Left ventricle myocardium inferior (tissue), 1 donor: Measurements from ENCODE around the gene CCDC86. TPM values are rescaled to one million over a fixed set of nuclear protein-coding genes. Genes with fewer than 3 reads are reported as not detected.

Source experiments
- DNase-seq: peaks from one replicate; pipeline ENCODE4 v3.0.0-alpha.2; 2020
- H3K27ac ChIP-seq: fragments of 200-600 bp; replicated peaks from 2 replicates; pipeline ENCODE4 v1.8.0; 2021
- H3K27me3 ChIP-seq: fragments of 200-600 bp; 2 replicates; pipeline ENCODE4 v1.8.0; 2021; ENCODE audit warnings: low read depth
- H3K36me3 ChIP-seq: fragments of 200-600 bp; 2 replicates; pipeline ENCODE4 v1.8.0; 2021
- H3K4me1 ChIP-seq: fragments of 200-600 bp; 2 replicates; pipeline ENCODE4 v1.8.0; 2021
- H3K4me3 ChIP-seq: fragments of 200-600 bp; 2 replicates; pipeline ENCODE4 v1.8.0; 2021; ENCODE audit warnings: mild to moderate bottlenecking, moderate library complexity
- H3K9me3 ChIP-seq: fragments of 200-600 bp; replicated peaks from 2 replicates; pipeline ENCODE4 v1.8.0; 2021
- CTCF ChIP-seq: fragments of 200-600 bp; IDR thresholded peaks from 2 replicates; pipeline ENCODE4 v1.8.0; 2021; ENCODE audit warnings: antibody characterized with exemption, mild to moderate bottlenecking, borderline replicate concordance
- intact Hi-C: fragments of 100-400 bp; cut with micrococcal nuclease; formaldehyde crosslinking; loops from one replicate; pipeline ENCODE4 v1.11.0; 2022
- total RNA-seq: library from RNA; stranded (reverse); fragmentation: NEBNext Ultra II Directional; extraction: Animal tissue kit (Norgen Biotek cat#: 25700); gene quantifications from one replicate; pipeline ENCODE4 v1.2.1, GENCODE V29; 2021
- donor health status: DM: no; HTN: yes; CAD: no; lungs with severe emphysema.

CCDC86 gene
- total RNA-seq, 1 donor from 2014 or later, result 9.3 TPM

DNA sequence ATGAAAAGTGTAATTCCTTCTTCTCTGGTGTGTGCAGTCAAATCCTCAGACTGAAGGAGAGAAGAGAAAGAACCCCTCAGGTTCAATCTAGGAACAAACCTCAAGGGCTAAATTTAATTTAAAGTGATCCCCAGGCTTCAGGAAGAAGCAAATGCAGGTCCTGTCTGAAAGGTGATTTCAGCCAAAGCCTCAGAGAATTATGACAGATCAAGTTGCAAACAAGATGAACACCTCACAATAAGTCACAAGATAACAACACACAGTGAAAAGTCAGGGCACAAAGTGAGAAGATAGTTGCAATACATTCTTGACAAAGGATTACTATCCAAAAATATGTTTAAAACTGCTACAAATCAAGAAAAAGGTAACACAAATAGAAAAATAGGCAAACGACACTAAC is 37.2 kb downstream of the CCDC86 start:
- Histone ChIP-seq H3K4me1 (peaks cover 35% of the 10 kb centered on the region), H3K27ac (peak overlapping the region; percentile 84)
- intact Hi-C loops, result no loop called here

GRCh38 chr11:60879971-60880588 is 38.2 kb downstream of the CCDC86 start:
- intact Hi-C loops, result no loop called here
- Histone ChIP-seq H3K27me3 (no peaks in the 10 kb centered on the region), H3K9me3 (no peaks in the 10 kb centered on the region), H3K4me3 (no peak overlapping the region), H3K4me1 (peaks cover 27% of the 10 kb centered on the region), H3K27ac (peak overlapping the region; percentile 84), H3K36me3 (peaks cover 20% of the 10 kb centered on the region)
- no peak for TF ChIP-seq CTCF
- no peak for DNase-seq

More for the DNA sequence above, 37.2 kb downstream of the CCDC86 start:
- Histone ChIP-seq H3K36me3 (peaks cover 20% of the 10 kb centered on the region), H3K4me3 (no peak overlapping the region), H3K9me3 (no peaks in the 10 kb centered on the region), H3K27me3 (no peaks in the 10 kb centered on the region)
- no peak for DNase-seq
- no peak for TF ChIP-seq CTCF

- intact Hi-C loops, result no loop called here
- DNase-seq, result no peak
- H3K9me3 ChIP-seq, result no peaks in the 10 kb centered on the region
- TF ChIP-seq CTCF, result no peak
- peaks cover 27% of the 10 kb centered on the region for H3K4me1 ChIP-seq
- no peak overlapping the region for H3K27ac ChIP-seq
- H3K27me3 ChIP-seq, result no peaks in the 10 kb centered on the region
- no peak overlapping the region for H3K4me3 ChIP-seq
- peaks cover 20% of the 10 kb centered on the region for H3K36me3 ChIP-seq
Observed at GRCh38 chr11:60880643-60881282, 38.9 kb downstream of the CCDC86 start.

DNA sequence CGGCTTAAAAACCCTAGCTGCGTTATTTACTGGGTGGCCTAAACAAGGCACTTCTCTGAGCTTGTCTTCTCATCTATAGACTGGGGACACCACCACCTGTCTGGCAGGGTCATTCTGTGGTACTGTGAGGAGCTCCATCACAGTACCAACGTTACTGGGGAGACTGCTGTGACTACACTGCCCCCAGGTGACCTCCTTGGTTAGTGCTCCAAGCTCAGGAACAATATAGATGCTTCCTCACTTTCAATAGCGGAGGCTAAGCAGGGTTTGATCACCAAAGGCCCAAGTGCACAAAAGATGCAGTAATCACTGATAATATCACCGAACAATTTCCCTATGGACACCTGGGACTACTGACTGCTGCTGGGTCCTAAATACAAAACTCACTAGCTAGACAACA is 45.6 kb downstream of the CCDC86 start:
- no peak for DNase-seq

GRCh38 chr11:60889869-60890311 is 48.0 kb downstream of the CCDC86 start:
- peaks cover 22% of the 10 kb centered on the region for H3K4me1 ChIP-seq
- no peak for TF ChIP-seq CTCF
- H3K36me3 ChIP-seq, result peaks cover 25% of the 10 kb centered on the region
- no peak overlapping the region for H3K4me3 ChIP-seq
- intact Hi-C loops, result no loop called here
- H3K27ac ChIP-seq, result peak overlapping the region; percentile 72
- DNase-seq, result no peak
- H3K9me3 ChIP-seq, result no peaks in the 10 kb centered on the region
- no peaks in the 10 kb centered on the region for H3K27me3 ChIP-seq

More for the DNA sequence above, 45.6 kb downstream of the CCDC86 start:
- Histone ChIP-seq H3K9me3 (no peaks in the 10 kb centered on the region), H3K27me3 (no peaks in the 10 kb centered on the region), H3K36me3 (peaks cover 2% of the 10 kb centered on the region), H3K27ac (no peak overlapping the region), H3K4me3 (no peak overlapping the region), H3K4me1 (peaks cover 22% of the 10 kb centered on the region)
- intact Hi-C loops, result no loop called here
- peak; percentile 66 for TF ChIP-seq CTCF
